OCI-LY7 (cell line): ENCODE data around the gene EPHA10. TPM values are rescaled to one million over a fixed set of nuclear protein-coding genes. Genes with fewer than 3 reads are reported as not detected.

Experiments used
- BruUV-seq: library from RNA; stranded (reverse); fragments of 400-500 nt; replicated peaks from 2 replicates; lab custom pipeline; 2021; lab: Mats Ljungman, UMichigan
- CTCF ChIA-PET: fragments of 300-600 bp; sonication (Branson Sonifier 250); formaldehyde crosslinking; loops from one replicate; lab custom pipeline; 2022; ENCODE audit warnings: antibody characterized with exemption; ENCODE audit not compliant: unreplicated experiment; lab: Charles Lee
- POLR2A ChIA-PET: fragments of 300-600 bp; sonication (Branson Sonifier 250); formaldehyde crosslinking; loops from one replicate; lab custom pipeline; 2022; ENCODE audit warnings: antibody characterized with exemption; lab: Charles Lee
- DNase-seq: peaks from one replicate; pipeline ENCODE4 v3.0.0-alpha.2; 2015; ENCODE audit warnings: low spot score
- H2AFZ ChIP-seq: fragments of 200-600 bp; sonication (generic), shearing (Covaris generic); 2 replicates; pipeline ENCODE4 v1.6.1; 2014; ENCODE audit warnings: mild to moderate bottlenecking, antibody characterized with exemption, low read length, moderate library complexity
- H3K27ac ChIP-seq: fragments of 200-600 bp; sonication (generic); 2 replicates; pipeline ENCODE4 v1.5.1; 2014; ENCODE audit warnings: mixed run types, low read depth, mild to moderate bottlenecking, moderate library complexity, low read length, inconsistent platforms; ENCODE audit not compliant: poor library complexity, severe bottlenecking
- H3K36me3 ChIP-seq: fragments of 200-600 bp; sonication (generic); 2 replicates; pipeline ENCODE4 v1.6.1; 2014; ENCODE audit warnings: mild to moderate bottlenecking, antibody characterized with exemption, low read length, moderate library complexity, mixed read lengths; ENCODE audit not compliant: insufficient read depth
- H3K4me1 ChIP-seq: fragments of 200-600 bp; sonication (generic); 2 replicates; pipeline ENCODE4 v1.5.1; 2014; ENCODE audit warnings: mild to moderate bottlenecking, low read length; ENCODE audit not compliant: insufficient read depth, poor library complexity, severe bottlenecking
- H3K4me2 ChIP-seq: fragments of 200-600 bp; sonication (generic); 2 replicates; pipeline ENCODE4 v1.6.1; 2014; ENCODE audit warnings: mild to moderate bottlenecking, low read length
- H3K4me3 ChIP-seq: fragments of 200-600 bp; sonication (generic); 2 replicates; pipeline ENCODE4 v1.5.1; 2014; ENCODE audit warnings: mild to moderate bottlenecking, low read depth, low read length; ENCODE audit not compliant: poor library complexity, severe bottlenecking
- H3K79me2 ChIP-seq: fragments of 200-600 bp; sonication (generic); 2 replicates; pipeline ENCODE4 v1.6.1; 2016; ENCODE audit warnings: low read depth, mild to moderate bottlenecking, low read length, moderate library complexity, mixed read lengths; ENCODE audit not compliant: insufficient read depth
- H3K9me2 ChIP-seq: fragments of 200-600 bp; sonication (generic); 2 replicates; pipeline ENCODE4 v1.6.1; 2016; ENCODE audit warnings: mild to moderate bottlenecking, low read length, mixed read lengths; ENCODE audit not compliant: insufficient read depth
- H3K9me3 ChIP-seq: fragments of 200-600 bp; sonication (generic); 2 replicates; pipeline ENCODE4 v1.6.1; 2014; ENCODE audit warnings: mild to moderate bottlenecking, mixed run types, low read length, mixed read lengths
- H4K20me1 ChIP-seq: fragments of 200-600 bp; sonication (generic); 2 replicates; pipeline ENCODE4 v1.6.1; 2014; ENCODE audit warnings: mild to moderate bottlenecking, antibody characterized with exemption, low read length, moderate library complexity, mixed read lengths; ENCODE audit not compliant: insufficient read depth
- CTCF ChIP-seq: fragments of 200-600 bp; sonication (generic); conservative IDR thresholded peaks from 2 replicates; pipeline ENCODE4 v1.5.1; 2014; ENCODE audit warnings: mild to moderate bottlenecking, antibody characterized with exemption, low read length, moderate library complexity, mixed read lengths
- EZH2phosphoT487 ChIP-seq: fragments of 200-600 bp; sonication (generic); IDR thresholded peaks from 2 replicates; pipeline ENCODE4 v1.6.1; 2018; ENCODE audit warnings: low read depth, borderline replicate concordance, mild to moderate bottlenecking, mixed run types, antibody characterized with exemption, low read length, moderate library complexity, mixed read lengths
- intact Hi-C: fragments of 100-400 bp; cut with micrococcal nuclease; formaldehyde crosslinking; loops from one replicate; pipeline ENCODE4 v1.10.0; 2022; ENCODE audit not compliant: unreplicated experiment
- total RNA-seq, 2 experiments: library from RNA; depleted of rRNA in 1 of 2; stranded (reverse); fragments of >200 nt in 1 of 2; shearing (Covaris generic) in 1 of 2; gene quantifications; 2 replicates each; pipeline ENCODE4 v1.2.3, GENCODE V29; 2014 to 2022

EPHA10 gene
- total RNA-seq, 2 experiments from 2014 or later = not detected

DNA sequence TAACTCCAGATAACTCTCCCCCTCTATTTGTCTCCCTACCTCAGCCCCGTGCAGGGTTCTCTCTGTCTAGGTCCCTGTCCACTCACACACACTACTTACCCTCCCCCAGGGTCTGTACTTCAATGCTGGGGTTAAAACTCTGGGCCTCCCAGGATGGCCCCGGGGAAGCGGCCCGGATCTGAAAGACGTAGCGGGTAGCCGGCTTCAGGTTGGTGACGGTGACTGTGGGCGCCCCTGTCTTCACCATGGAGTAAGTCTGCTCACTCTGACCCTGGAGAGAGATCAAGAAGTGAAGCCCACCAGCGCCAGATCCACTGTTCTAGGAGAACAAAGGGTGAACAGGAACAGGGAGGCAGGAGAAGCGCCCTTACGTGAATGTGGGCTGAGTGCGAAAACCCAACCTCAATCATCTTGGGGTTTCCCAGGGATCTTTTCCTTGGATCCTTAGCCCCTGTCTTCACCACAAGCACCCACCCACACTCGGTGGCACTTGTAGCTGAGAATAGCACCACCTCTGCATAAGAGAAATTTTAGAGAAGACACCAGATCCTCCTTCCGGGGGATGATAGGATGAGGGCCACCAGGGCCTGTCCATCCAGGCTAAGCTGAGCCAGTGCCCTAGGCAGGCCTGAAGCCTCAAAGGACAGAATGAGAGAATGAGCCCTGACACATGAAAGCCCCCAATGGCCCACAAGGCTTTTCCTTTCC is 33.5 kb downstream of the EPHA10 start:
- H3K9me2 ChIP-seq = no peaks in the 10 kb centered on the region
- H3K27ac ChIP-seq = no peak overlapping the region
- BruUV-seq = no TSS peak
- DNase-seq = no peak
- no peak overlapping the region for H3K4me3 ChIP-seq
- POLR2A ChIA-PET = no interaction called here
- no peaks in the 10 kb centered on the region for H3K79me2 ChIP-seq
- CTCF ChIA-PET = no interaction called here
- H2AFZ ChIP-seq = no peak overlapping the region
- no peak overlapping the region for H3K4me2 ChIP-seq
- H3K9me3 ChIP-seq = no peaks in the 10 kb centered on the region
- no peaks in the 10 kb centered on the region for H3K4me1 ChIP-seq
- intact Hi-C loops = no loop called here
- TF ChIP-seq CTCF = no peak
- no peak for TF ChIP-seq EZH2phosphoT487
- no peaks in the 10 kb centered on the region for H4K20me1 ChIP-seq
- no peaks in the 10 kb centered on the region for H3K36me3 ChIP-seq

DNA sequence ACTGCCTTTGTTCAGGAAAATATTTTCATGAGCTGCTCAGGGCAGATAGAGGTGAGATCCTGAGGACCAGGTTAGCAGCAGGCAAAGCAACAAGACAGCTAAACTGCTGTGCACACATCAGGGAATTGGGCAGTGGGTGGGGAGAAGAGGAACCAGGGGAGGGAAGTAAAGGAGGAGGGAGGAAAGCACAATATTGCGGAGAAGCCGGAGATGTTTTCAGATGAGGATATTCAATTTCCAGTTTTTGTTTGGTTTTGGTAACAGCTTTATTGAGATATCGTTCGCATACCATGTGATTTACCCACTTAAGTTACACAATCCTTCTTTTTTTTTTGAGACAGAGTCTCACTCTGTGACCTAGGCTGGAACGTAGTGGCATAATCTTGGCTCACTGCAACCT is 34.5 kb downstream of the EPHA10 start:
- no peak overlapping the region for H3K27ac ChIP-seq
- H4K20me1 ChIP-seq = no peaks in the 10 kb centered on the region
- DNase-seq = no peak
- no peaks in the 10 kb centered on the region for H3K9me3 ChIP-seq
- ChIA-PET POLR2A (interaction anchor here (0.9 to 1.1 kb wide), 2 partner anchors 11 to 53 kb away, joined by 3 read pairs; no protein-coding TSS in a partner anchor), CTCF (no interaction called here)
- H3K4me2 ChIP-seq = no peak overlapping the region
- H3K9me2 ChIP-seq = no peaks in the 10 kb centered on the region
- intact Hi-C loops = no loop called here
- H2AFZ ChIP-seq = no peak overlapping the region
- TF ChIP-seq CTCF = no peak
- no peak for TF ChIP-seq EZH2phosphoT487
- no peaks in the 10 kb centered on the region for H3K36me3 ChIP-seq
- no peaks in the 10 kb centered on the region for H3K4me1 ChIP-seq
- H3K79me2 ChIP-seq = no peaks in the 10 kb centered on the region
- H3K4me3 ChIP-seq = no peak overlapping the region
- no TSS peak for BruUV-seq

DNA sequence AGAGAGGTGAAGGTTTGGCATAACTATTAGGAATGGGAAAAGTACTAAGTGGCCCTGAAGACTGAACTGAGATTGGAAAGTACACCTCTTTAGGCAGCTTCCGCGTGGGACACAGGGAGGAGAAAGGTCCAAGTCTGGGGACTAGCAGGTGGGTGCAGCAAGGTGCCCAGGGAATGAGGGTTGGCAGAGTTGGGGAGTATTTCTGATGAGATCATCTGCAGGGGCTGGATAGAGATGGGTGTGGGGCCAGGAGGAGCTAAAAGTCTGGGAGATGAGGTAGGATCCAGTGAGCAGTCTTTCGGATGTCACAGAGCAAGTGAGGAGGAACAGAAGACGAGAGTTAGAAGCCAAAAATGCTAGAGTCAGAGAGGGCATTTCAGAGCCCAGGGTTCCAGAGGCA is 36.5 kb downstream of the EPHA10 start:
- DNase-seq = no peak
- no TSS peak for BruUV-seq
- Histone ChIP-seq H3K9me2 (no peaks in the 10 kb centered on the region), H3K36me3 (no peaks in the 10 kb centered on the region), H3K79me2 (no peaks in the 10 kb centered on the region), H2AFZ (no peak overlapping the region), H3K27ac (no peak overlapping the region), H3K4me1 (no peaks in the 10 kb centered on the region), H4K20me1 (no peaks in the 10 kb centered on the region), H3K9me3 (no peaks in the 10 kb centered on the region), H3K4me2 (no peak overlapping the region), H3K4me3 (no peak overlapping the region)
- TF ChIP-seq EZH2phosphoT487 (no peak), CTCF (no peak)
- POLR2A ChIA-PET = no interaction called here
- CTCF ChIA-PET = interaction anchor here (0.5 kb wide), 1 partner anchor 28 kb away, joined by 3 read pairs; no protein-coding TSS in a partner anchor
- intact Hi-C loops = no loop called here
